HG03460 (cell line): ENCODE results near the gene MAML2.
A peak's percentile ranks its signal among the peaks of the same experiment; 100 is the strongest.
"Not testable (repeated sequence)": the region's sequence is repeated elsewhere in the genome, so short reads cannot be mapped to it uniquely, and the experiment has no call there.

Experiments used
- ATAC-seq: cut with Tn5 transposase; IDR thresholded peaks from one replicate; pipeline ENCODE4 v1.9.1; 2021; ENCODE audit not compliant: unreplicated experiment

MAML2 gene

GRCh38 chr11:96272529-96273222, 70.3 kb downstream of the MAML2 start:
- ATAC-seq, result peak; percentile 52

GRCh38 chr11:96271777-96272176, 71.2 kb downstream of the MAML2 start:
- ATAC-seq, result no peak

GRCh38 chr11:96271352-96271751, 71.6 kb downstream of the MAML2 start:
- ATAC-seq, result not testable (repeated sequence)

GRCh38 chr11:96268527-96268926, 74.5 kb downstream of the MAML2 start:
- ATAC-seq, result not testable (repeated sequence)

- ATAC-seq, result peak; percentile 97
These were observed 75.4 kb downstream of the MAML2 start for GRCh38 chr11:96267496-96268032.

- ATAC-seq, result no peak
These were observed 75.9 kb downstream of the MAML2 start for GRCh38 chr11:96267001-96267495.

GRCh38 chr11:96265972-96266371, 77.0 kb downstream of the MAML2 start:
- ATAC-seq, result no peak

- ATAC-seq, result no peak
These were observed 77.7 kb downstream of the MAML2 start for GRCh38 chr11:96265220-96265737.

- no peak for ATAC-seq
These were observed 78.6 kb downstream of the MAML2 start for GRCh38 chr11:96264364-96264763.

- no peak for ATAC-seq
These were observed 79.7 kb downstream of the MAML2 start for GRCh38 chr11:96263238-96263763.

GRCh38 chr11:96260532-96260931, 82.5 kb downstream of the MAML2 start:
- no peak for ATAC-seq

- no peak for ATAC-seq
These were observed 82.9 kb downstream of the MAML2 start for GRCh38 chr11:96260067-96260511.

- no peak for ATAC-seq
These were observed 83.7 kb downstream of the MAML2 start for GRCh38 chr11:96259134-96259830.

GRCh38 chr11:96257972-96258934, 84.7 kb downstream of the MAML2 start:
- ATAC-seq, result peak; percentile 79

GRCh38 chr11:96257036-96257435, 86.0 kb downstream of the MAML2 start:
- ATAC-seq, result no peak

GRCh38 chr11:96256215-96257011, 86.6 kb downstream of the MAML2 start:
- ATAC-seq, result no peak

GRCh38 chr11:96254854-96255253, 88.1 kb downstream of the MAML2 start:
- no peak for ATAC-seq

- peak; percentile 48 for ATAC-seq
These were observed 88.9 kb downstream of the MAML2 start for GRCh38 chr11:96254087-96254486.

- no peak for ATAC-seq
These were observed 96.1 kb downstream of the MAML2 start for GRCh38 chr11:96246718-96247552.
